Measurements from ENCODE around the gene ZNF45.
"Not testable (repeated sequence)": the region's sequence is repeated elsewhere in the genome, so short reads cannot be mapped to it uniquely, and the experiment has no call there.

The ZNF45 gene

DNA sequence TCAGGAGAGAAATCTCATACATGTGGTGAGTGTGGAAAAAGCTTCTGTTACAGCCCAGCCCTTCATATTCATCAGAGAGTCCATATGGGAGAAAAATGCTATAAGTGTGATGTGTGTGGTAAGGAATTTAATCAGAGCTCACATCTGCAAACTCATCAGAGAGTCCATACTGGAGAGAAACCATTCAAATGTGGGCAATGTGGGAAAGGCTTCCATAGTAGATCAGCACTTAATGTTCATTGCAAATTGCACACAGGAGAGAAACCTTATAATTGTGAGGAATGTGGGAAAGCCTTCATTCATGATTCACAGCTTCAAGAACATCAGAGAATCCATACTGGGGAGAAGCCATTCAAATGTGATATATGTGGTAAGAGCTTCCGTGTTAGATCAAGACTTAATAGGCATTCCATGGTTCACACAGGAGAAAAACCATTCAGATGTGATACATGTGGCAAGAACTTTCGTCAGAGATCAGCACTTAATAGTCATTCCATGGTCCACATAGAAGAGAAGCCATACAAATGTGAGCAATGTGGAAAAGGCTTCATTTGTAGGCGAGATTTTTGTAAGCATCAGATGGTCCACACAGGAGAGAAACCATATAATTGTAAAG lies 31.1 kb upstream of the ZNF45 start:
- CTCF ChIA-PET: no interaction called here
- no peak overlapping the region for H3K4me3 ChIP-seq (ENCODE audit: low read depth, low read length)
- POLR2A ChIA-PET: no interaction called here
- TF ChIP-seq, protein P1, sequence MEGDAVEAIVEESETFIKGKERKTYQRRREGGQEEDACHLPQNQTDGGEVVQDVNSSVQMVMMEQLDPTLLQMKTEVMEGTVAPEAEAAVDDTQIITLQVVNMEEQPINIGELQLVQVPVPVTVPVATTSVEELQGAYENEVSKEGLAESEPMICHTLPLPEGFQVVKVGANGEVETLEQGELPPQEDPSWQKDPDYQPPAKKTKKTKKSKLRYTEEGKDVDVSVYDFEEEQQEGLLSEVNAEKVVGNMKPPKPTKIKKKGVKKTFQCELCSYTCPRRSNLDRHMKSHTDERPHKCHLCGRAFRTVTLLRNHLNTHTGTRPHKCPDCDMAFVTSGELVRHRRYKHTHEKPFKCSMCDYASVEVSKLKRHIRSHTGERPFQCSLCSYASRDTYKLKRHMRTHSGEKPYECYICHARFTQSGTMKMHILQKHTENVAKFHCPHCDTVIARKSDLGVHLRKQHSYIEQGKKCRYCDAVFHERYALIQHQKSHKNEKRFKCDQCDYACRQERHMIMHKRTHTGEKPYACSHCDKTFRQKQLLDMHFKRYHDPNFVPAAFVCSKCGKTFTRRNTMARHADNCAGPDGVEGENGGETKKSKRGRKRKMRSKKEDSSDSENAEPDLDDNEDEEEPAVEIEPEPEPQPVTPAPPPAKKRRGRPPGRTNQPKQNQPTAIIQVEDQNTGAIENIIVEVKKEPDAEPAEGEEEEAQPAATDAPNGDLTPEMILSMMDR (IDR thresholded peaks at IDR 0.05; ENCODE audit: insufficient read depth, low read length, missing control alignments): no peak
- no peak for DNase-seq (ENCODE audit: low read depth, low spot score)

- TF ChIP-seq, protein P1 (IDR thresholded peaks at IDR 0.05; ENCODE audit: insufficient read depth, low read length, missing control alignments): no peak
- H3K4me3 ChIP-seq (ENCODE audit: low read depth, low read length): no peak overlapping the region
- CTCF ChIA-PET: no interaction called here
- POLR2A ChIA-PET: no interaction called here
- no peak for DNase-seq (ENCODE audit: low read depth, low spot score)
Observed at GRCh38 chr19:43960411-43960810, 25.3 kb upstream of the ZNF45 start.

DNA sequence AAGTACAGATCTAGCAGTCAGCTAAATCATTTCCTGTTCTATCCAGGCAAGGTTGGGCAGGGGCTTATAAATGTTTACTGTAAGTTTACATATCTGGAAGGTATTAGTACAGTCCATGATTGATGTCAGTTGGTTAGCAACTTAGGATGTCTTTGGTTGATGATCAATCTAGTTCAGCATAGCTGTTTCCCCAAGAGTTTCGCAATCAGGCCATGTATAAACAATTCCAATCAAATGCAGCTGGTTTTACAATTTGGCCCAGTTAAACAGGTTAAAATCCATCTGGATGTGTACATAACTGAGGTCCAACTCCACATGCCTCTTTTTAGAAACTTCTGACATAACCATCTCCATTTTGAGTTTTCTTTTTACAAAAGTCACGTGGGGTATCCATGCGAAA lies 22.8 kb upstream of the ZNF45 start:
- no peak overlapping the region for H3K4me3 ChIP-seq (ENCODE audit: low read depth, low read length)
- TF ChIP-seq, protein P1 (IDR thresholded peaks at IDR 0.05; ENCODE audit: insufficient read depth, low read length, missing control alignments): no peak
- CTCF ChIA-PET: interaction anchor here (0.8 kb wide), 1 partner anchor 10 kb away, joined by 4 read pairs; no protein-coding TSS in a partner anchor
- POLR2A ChIA-PET: no interaction called here
- peak; percentile 46 for DNase-seq (ENCODE audit: low read depth, low spot score)

GRCh38 chr19:43956827-43957226 lies 21.7 kb upstream of the ZNF45 start:
- POLR2A ChIA-PET: no interaction called here
- TF ChIP-seq, protein P1 (IDR thresholded peaks at IDR 0.05; ENCODE audit: insufficient read depth, low read length, missing control alignments): no peak
- H3K4me3 ChIP-seq (ENCODE audit: low read depth, low read length): no peak overlapping the region
- no peak for DNase-seq (ENCODE audit: low read depth, low spot score)
- CTCF ChIA-PET: no interaction called here

- CTCF ChIA-PET: interaction anchor here (1.1 to 2.0 kb wide), 3 partner anchors 16 to 205 kb away, joined by 3 to 7 read pairs (median 5); partner anchors contain the start of gene ZNF45
- POLR2A ChIA-PET: interaction anchor here (1.5 kb wide), 1 partner anchor 16 kb away, joined by 13 read pairs; the partner anchor contains the start of gene ZNF45
- DNase-seq (ENCODE audit: low read depth, low spot score): peak; percentile 95
- H3K4me3 ChIP-seq (ENCODE audit: low read depth, low read length): peak within 1 kb of the TSS; percentile 90
- TF ChIP-seq, protein P1 (IDR thresholded peaks at IDR 0.05; ENCODE audit: insufficient read depth, low read length, missing control alignments): peak; percentile 52
Observed at GRCh38 chr19:43950834-43951645, 16.0 kb upstream of the ZNF45 start, which contains the start of gene ZNF221. TSS of gene ZNF221 (plus strand) at chr19:43951228. CDS start at chr19:43962727, 11,499 bp downstream.

GRCh38 chr19:43949803-43950202 lies 14.7 kb upstream of the ZNF45 start:
- H3K4me3 ChIP-seq (ENCODE audit: low read depth, low read length); POLR2A ChIA-PET; DNase-seq (ENCODE audit: low read depth, low spot score); CTCF ChIA-PET: not testable (repeated sequence)

DNA sequence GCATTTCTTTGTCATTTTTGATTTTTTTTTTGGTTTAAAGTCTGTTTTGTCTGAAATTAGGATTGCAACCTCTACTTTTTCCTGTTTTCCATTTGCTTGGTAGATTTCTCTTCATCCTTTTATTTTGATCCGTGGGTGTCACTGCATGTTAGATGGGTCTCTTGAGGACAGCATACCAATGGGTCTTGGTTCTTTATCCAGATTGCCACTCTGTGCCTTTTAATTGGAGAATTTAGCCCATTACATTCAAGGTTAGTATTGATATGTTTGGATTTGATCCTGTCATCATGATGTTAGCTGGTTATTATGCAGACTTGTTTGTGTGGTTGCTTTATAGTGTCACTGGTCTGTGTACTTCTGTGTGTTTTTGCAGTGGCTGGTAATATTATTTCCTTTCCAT lies 12.3 kb upstream of the ZNF45 start:
- H3K4me3 ChIP-seq (ENCODE audit: low read depth, low read length); POLR2A ChIA-PET; DNase-seq (ENCODE audit: low read depth, low spot score); CTCF ChIA-PET: not testable (repeated sequence)
